Measurements from ENCODE around the gene CELSR3.

Gene CELSR3

GRCh38 chr3:48598323-48599076 lies 64.2 kb downstream of the CELSR3 start:
- peak; percentile 90 for DNase-seq

- no peak for DNase-seq
Measured at GRCh38 chr3:48597408-48597800, 65.3 kb downstream of the CELSR3 start.

GRCh38 chr3:48596676-48597407 lies 65.8 kb downstream of the CELSR3 start:
- no peak for DNase-seq

GRCh38 chr3:48596157-48596556 lies 66.5 kb downstream of the CELSR3 start:
- no peak for DNase-seq

- peak; percentile 83 for DNase-seq
Measured at GRCh38 chr3:48595526-48596121, 67.1 kb downstream of the CELSR3 start.

GRCh38 chr3:48595075-48595525 lies 67.6 kb downstream of the CELSR3 start, which contains the start of gene COL7A1:
COL7A1 (minus strand) TSS chr3:48595329; CDS start chr3:48595159, 170 bp downstream.
- DNase-seq, result no peak

GRCh38 chr3:48594417-48595049 lies 68.2 kb downstream of the CELSR3 start:
- DNase-seq, result no peak

- no peak for DNase-seq
Measured at GRCh38 chr3:48593337-48593736, 69.3 kb downstream of the CELSR3 start.

- DNase-seq, result no peak
Measured at GRCh38 chr3:48592519-48593087, 70.1 kb downstream of the CELSR3 start.

- no peak for DNase-seq
Measured at GRCh38 chr3:48591886-48592518, 70.7 kb downstream of the CELSR3 start.

GRCh38 chr3:48591436-48591835 lies 71.2 kb downstream of the CELSR3 start:
- no peak for DNase-seq

GRCh38 chr3:48588230-48588629 lies 74.5 kb downstream of the CELSR3 start:
- no peak for DNase-seq

- no peak for DNase-seq
Measured at GRCh38 chr3:48587686-48588085, 75.0 kb downstream of the CELSR3 start.

Data from fibroblast of skin of right quadriceps (primary cell).